OCI-LY7 (cell line): ENCODE measurements around the gene TGM1.

Experiments used
- CTCF ChIP-seq: fragments of 200-600 bp; sonication (generic); conservative IDR thresholded peaks from 2 replicates; pipeline ENCODE4 v1.5.1; 2014; ENCODE audit warnings: mild to moderate bottlenecking, antibody characterized with exemption, low read length, moderate library complexity, mixed read lengths
- EZH2phosphoT487 ChIP-seq: fragments of 200-600 bp; sonication (generic); IDR thresholded peaks from 2 replicates; pipeline ENCODE4 v1.6.1; 2018; ENCODE audit warnings: low read depth, borderline replicate concordance, mild to moderate bottlenecking, mixed run types, antibody characterized with exemption, low read length, moderate library complexity, mixed read lengths

DNA sequence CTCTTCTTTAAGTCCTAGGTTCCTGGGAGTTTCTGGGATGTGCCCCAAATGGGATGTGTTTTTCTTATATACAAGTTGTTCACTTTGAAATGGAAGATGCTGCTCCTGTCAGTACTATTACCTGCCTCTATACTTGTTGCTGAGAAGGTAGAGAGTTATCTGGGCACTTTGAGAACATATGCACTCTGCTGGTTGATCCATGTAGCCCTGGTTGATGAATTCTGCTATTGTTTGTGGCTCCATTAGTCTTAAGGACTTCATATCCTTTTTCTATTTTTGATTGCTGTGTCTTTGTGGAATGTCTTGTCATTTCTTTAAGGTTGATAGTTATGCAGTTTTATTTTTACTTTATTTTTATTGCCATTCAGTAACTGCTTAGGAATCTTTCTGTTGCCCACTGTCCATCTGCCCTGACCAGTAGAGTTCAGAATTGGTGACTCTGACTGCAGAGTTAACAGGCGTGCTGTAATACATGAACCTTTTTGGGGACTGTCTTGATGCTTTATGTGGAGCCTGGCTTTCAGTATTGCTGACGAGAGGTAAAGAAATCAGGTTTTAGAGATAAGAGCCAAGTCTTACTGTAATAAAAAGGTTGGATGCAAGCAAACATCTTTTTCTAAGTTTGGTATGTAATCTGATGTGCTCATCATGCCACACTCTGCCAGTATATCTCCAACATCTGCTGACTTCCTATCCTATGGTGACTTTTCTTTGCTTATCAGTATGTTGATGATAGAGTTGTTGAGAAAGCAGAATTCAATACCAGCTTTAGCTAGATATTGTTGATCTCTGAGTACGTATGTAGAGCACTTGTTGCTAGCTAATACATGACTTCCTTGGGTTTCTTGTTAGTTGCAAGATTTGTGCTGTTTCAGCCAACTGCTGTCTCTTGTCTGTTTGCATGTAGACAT lies 28.6 kb downstream of the TGM1 start:
- TF ChIP-seq CTCF, result no peak; the same call in 1 of the 2 replicates
- TF ChIP-seq EZH2phosphoT487, result no peak
